IPS DF 4.7 (cell line): Measurements from ENCODE around the gene BCL11B.

ENCODE experiments used
- DNase-seq: peaks from one replicate; pipeline ENCODE4 v3.0.0-alpha.2; 2013; ENCODE audit warnings: low spot score; ENCODE audit errors: extremely low read depth

The BCL11B gene

DNA sequence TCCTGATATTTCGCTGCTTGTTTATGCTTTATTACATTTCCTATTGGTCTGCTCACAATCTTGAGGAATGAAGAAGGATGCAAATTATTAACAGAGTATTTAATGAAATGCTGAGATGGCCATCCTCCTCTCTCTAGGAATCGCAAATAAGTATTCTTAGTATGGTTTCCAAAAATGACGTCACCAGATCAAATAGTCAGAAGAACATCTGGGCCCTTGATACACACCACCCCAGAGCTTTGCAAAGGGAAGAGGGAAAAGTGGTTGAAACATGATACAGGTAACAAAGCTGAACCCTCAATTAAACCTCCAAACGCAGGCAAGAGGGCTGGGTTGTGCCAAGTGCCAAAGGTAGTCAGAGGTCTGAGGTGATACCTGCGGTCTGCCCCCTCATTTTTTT lies 107.3 kb downstream of the BCL11B start:
- no peak for DNase-seq

DNA sequence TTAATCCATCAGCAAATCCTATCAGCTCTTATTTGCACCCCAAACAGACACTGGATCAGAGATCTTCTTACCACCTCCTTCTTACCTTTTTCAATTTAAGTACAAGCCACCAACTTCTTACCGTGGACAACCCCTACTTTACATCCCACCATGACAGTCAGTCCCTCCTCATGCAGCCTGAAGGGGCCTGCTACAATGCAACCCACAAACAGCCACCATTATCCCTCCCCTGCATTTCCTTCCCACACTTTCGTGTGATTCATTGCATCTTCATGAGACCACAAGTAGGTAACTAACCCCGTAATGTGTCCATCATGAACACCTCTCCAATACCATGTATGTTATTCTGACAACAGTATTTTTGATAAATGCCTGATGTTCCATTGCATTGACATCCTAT lies 108.6 kb downstream of the BCL11B start:
- DNase-seq, result no peak

DNA sequence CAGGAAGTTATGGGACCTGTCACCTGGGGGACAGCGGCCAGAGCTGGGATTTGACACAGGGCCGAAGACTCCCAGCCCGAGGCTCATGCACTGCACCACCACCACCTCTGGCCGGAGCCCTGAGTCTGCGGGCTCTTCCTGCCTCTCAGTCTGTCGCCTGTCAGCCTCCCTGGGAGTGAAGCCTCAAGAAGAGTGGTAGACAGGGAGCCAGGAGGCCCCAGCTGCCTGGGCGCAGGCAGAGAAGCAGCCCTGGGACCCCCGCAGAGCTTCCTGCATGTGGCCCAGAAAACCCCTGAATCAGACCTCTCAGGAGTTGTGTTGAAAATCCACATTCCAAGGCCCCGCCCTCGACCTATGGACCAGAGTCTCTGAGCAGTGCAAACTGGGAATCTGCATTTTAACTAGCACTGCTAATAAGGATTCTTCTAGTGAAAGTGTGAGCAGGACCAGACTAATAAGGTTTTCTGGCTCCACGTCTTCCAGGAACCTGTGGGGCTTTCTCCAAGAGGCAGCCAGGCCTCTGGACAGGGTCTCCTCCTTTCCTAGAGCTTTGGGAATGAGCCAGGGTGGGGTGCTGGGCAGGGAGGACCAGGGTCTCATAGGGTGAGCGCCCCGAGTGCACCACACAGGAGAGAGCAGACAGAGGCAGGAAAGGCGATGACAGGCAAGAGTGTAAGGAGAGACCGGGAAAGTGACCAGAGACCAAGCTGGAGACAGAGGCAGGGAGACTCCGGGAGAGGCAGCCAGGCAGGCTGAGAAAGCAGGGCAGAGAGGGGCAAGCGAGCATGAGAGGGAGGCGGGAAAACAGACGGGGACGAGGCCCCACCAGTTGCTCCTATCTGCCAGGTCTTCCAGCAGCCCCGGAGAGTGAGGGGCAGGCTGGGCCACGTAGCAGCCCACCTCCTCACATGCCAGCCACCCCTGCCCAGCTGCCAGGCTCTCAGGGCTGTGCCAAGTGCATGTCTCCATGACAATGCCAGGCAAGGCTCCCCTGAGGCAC lies 112.4 kb downstream of the BCL11B start:
- DNase-seq, result no peak

DNA sequence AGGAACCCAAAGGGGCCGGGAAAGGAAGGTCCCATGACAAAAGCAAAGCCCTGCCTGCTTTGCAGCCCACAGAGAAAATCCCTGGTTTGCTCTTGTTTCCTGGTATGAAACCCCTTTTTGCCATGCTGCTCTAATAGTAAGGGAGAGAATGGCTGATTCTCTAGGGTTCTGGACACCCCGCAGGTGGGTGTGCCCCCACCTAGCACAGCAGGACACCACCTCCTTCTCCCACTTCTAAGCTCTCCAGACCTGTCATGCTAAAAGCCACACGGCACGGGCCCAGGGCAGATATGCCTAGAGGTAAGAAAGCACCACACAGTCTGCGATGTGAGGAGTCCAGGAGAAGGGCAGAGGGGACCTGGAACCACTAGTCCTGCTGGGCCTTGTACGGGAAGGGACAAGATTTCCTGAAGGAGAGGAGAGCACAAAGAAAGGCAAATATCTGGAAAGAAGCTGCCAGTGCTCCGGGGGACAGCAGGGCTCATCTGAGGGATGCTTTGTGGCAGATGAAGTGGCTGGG lies 113.3 kb downstream of the BCL11B start:
- no peak for DNase-seq

DNA sequence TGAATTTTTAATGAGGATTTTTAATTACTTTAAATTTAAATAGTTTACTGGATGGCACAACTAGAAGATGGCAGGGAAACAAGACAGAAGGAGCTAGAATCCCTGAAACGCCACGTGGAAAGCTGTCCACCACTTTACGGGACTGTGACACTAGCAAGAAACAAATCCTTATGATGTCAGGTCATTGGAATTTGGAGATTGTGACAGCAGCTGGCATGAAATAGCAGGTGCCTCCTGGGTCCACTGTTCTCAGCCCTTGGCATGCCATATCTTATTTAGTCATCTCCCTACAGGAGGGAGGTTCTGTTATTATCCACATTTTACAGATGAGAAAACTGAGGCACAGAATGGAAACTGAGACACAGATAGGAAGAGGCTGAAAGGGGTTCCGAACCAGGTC lies 113.8 kb downstream of the BCL11B start:
- no peak for DNase-seq

DNA sequence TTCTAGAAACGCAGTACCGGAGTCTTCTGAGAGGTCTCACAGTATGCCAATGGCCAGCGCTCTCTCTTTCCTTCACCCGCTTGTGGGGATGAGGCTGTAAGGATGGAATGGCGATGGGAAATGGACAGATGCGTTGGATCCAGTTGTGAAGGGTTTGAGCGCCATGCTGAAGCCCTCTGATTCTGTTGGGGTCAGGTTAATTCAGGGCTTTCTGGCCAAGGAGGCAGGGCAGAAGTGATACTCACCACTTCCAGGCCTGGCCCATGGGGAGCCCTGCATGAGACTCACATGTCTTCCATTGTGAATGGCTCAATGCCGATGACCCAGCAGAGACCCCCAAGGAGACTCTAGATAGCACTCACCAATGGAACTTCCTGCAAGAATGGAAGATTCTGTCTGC lies 114.3 kb downstream of the BCL11B start:
- no peak for DNase-seq

DNA sequence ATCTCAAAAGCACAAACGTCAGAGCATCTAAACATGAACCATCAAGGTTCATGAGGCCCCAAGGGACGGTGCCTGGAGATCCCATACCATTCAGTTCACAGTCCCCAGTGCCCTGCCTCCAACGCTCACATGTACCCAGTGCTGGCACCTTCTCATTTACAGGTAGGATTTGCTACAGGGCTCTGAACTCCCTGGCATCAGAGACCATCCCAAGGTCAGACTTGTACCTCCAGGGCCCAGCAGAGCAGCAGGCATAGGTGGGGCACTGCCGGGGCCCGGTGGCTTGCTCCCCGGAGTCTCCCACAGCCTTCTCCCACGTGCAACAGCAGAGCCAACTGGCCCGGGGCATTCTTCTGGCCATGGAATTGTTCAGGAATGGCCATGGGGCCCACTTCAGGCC lies 114.8 kb downstream of the BCL11B start:
- no peak for DNase-seq

DNA sequence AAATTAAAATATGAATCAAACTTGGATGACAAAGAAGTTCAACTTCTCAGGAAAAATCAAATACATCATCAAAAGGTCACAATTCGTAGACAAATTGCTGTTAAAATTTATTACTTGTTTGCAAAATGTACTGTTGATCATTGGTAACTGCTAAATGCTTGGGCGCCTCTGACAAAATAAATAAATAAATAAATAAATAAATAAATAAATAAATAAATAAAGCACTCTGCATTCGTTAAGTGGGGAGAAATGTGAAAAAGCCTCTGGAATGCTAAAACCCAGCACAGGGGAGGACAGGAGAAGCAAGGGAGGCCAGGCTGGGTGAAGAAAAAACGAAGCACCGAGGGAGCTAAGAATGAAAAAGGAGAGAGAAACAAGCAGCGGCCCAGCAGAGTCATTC lies 115.2 kb downstream of the BCL11B start:
- DNase-seq, result no peak

DNA sequence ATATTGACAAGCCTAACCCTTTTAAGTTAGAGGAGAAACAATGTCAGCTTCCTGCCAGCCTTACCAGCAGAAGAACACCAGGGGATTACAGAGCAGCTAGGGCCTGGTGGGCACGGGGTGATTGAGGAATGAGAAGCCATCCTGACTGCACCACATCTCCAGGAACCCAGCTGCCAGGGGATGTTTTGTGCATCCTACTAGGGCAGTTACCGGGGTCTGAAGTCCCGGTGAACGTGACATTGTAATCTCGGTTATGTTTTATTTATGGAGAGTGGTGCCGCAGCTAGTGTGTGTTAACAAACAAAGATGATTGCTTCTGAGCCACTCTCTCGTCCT lies 115.9 kb downstream of the BCL11B start:
- no peak for DNase-seq

DNA sequence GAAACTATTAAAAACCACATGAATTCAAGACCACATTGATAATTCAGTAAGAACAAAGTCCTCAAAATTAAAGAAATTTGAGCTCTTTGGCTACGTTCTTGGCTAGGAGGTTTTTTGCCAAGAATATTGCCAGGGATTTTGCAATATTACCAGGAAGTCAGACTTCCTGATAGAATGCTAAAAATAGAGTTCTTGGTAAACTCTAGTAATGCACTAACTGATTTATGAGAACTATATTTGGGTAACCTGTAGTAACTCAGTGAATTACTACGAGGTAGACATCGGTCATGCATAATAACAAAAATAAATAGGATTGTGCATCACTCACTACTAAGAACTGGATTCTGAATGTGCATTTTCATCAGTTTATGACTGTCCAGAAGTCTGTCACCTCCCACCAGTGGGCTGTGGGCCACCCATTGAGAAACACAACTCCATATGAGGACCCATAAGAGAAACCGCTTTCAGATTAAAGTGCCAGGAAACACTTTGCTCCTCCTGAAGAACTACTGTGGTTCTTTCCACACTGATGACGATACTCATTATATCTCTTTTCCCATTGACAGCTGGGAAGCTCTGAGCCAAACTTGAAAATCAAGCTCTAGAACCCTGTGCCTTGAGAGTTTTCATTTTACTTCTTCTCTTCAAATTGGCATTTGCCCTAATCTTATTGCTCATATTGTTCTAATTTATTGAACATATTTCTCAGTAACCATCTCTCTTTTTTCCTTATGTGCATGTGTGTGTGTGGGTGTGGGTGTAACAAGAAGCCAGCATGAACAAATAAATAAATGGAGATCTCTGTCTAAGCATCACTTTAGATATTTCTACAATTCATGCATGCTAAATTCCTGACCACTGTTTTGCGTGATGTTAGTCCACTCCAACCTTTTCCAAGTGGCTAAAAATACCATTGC lies 116.6 kb downstream of the BCL11B start:
- DNase-seq, result no peak

DNA sequence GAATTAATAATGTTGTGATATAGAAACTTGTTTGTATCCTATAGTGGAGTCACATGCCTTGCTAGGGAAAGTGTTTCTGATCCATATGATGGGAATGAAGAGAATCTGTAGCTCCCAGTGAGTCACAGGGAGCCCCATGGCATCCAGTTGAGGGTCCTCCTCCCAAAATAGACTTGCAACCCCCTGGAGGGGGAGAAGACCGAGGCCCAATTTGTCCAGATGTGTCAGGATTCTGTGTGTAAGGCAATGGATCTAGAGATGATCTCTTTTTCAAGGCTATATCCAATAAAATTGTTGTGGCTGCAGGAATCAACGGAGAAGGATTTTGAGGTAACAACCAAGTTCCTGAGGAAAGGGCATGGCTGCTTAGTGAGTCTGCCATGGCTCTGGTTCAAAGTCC lies 121.8 kb downstream of the BCL11B start:
- no peak for DNase-seq

DNA sequence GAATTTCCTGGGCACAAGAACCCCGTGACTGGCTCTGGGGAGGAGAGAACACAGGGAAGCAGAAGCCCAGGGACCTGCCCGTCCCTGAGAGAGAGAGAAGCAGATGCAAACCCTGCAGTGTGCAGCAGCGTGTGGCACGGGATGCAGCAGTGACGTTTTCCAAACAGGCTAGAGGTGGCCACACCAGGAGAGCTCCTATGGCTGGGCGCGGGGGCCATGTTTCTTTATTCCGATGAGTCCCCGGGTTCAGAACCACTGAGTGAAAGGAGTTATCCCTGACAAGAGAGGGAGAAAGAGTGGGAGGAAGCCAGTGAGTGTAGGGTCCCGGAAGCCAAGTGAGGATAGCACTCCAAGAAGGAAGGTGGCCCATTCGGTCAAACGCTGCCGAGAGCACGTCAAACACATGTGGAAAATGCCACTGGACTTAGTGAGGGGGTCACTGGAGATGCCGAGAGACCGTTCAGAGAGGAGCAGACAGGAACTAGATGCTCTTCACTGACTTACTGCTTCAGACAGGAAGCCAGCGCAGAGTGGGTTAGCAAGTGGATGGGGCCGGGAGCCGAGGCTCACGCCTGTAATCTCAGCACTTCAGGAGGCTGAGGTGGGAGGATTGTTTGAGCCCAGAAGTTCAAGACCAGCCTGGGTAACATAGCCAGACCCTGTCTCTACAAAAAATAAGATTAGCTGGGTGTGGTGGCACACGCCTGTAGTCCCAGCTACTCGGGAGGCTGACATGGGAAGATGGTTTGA lies 123.0 kb downstream of the BCL11B start:
- DNase-seq, result no peak

DNA sequence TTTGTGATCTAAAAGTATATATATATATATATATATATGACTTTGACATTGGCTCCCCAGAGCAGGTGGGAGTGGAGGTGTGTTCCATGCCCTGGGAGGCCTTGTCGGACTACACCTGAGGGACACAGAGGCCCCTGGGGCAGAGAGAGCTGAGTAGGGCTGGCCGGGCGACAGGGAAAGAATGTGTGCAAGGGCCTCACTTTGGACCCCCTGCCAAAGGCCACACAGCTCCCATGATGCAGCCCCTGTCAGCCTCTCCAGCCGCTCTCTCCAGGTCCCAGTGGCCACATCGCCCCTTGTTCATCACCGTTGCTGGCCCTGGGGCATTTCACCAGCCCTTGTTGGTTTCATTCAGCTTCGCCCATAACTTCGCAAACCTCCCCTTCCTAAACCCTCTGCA lies 123.9 kb downstream of the BCL11B start:
- DNase-seq, result no peak

DNA sequence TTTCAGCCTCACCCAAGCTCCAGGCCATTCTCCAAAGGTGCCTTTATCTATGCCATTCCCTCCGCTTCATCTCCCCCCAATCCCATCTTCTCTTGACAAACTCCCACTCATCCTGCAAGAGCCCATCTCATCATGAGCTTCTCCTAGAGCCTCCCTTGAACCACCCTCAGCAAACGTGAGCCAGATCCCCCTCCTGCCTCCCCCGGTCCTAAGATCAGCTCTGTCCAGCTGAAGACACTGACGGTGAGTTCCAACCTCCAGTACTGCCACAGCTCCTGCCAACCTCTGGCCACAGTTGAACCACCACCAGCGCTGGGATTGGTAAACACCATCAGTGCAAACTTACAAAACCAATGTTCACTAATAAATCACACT lies 124.6 kb downstream of the BCL11B start:
- no peak for DNase-seq

DNA sequence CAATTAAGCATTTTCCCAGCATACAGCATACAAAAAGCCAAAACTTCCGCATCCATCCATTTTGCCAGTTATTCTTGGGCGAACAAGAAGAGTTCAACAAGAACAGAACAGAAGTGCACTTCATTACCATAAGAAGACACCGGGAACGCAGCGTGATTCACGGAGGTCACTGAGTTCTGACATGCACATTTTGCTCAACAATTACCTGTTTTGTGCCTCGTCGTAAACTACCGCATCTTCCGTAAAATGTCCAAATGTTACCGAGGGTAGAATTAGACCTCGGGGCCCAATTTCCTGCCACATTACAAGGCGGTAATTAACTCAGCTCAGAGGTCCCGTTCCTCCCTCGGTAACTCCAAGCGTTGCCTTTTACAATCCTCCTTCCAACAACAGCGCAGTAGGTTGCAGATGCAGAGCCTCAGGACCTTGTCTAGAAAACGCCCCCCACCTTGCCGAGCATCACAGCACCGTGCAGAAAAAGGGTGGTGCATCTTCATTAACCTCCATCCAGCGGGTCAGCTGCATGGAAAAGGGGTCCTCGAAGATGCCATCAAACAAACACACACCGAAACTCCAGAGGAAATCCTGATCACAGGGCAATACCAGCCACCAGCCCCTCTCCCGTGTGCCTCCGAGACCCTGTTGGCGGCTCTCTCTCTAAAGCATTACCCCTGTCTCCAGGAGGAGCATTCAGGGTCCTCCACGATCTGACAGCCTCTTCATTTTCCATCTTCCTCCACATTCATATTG lies 125.2 kb downstream of the BCL11B start:
- DNase-seq, result no peak

DNA sequence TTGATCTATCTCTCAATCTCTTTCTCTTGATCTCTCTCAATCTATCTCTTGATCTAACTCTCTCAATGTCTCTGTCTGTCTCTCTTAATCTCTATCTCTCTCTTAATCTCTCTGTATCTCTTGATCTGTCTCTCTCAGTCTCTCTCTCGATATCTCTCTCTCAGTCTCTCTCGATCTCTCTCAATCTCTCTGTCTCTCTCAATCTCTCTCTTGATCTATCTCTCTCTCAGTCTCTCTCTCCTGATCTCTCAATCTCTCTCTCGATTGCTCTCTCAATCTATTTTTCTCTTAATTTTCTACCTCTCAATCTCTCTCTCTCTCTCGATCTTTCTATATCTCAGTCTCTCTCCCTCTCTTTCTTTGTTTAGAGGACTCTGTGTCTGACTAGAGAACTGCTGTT lies 126.7 kb downstream of the BCL11B start:
- DNase-seq, result no peak

DNA sequence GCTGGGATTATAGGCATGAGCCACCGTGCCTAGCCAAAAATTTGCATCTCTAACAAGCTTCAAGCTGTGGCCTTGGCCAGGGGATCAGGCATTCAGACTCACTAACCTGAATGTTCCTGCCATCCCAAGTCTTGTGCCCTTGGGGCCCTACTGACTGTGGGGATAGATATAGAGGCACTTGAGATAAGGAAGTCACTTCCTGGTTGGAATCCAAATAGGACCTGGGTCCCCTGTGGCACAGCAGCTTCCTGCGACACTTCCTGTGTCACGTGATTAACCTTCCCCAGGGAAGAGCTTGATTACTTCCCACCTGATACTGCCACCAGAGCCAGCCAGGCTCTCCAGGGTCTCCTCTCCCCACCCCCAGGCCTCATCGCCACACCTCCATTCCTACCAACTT lies 128.2 kb downstream of the BCL11B start:
- DNase-seq, result no peak

DNA sequence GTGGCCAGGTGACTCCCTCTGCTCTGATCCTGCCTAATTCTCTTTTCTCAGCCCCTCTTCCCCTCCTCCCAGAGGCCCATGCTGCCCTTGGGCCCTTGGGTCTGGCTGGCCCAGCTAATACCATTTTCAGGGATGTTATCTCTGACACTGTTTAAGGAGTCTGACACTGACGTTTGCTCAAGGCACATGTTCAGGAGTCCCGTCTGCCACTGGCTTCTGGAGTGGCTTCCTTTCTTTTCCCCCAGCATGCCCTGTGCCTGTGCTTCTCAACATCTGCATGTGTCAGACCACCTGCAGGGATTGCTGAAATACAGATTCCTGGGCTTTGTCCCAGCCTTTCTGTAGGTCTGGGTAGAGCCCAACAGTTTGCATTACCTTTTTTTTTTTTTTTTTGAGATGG lies 128.9 kb downstream of the BCL11B start:
- no peak for DNase-seq

DNA sequence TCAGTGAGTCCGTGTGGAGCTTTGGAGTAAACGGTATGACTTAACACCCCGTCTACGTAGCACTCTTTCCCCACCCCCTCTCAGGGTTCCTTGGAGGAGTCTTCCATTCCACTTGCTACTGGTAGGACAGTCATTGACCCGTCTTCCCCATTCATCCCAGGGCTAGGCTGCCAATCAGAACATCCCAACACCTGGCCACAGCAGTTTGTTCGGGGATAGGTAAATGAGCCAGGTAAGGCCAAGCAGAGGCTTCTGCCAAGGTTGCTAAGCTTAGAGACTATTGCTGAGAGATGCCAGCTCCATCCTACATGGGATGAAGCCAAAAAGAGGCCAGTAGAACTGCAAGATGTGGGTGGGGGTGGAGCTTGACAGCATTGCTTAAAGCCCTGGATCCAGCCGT lies 130.8 kb downstream of the BCL11B start:
- DNase-seq, result no peak

DNA sequence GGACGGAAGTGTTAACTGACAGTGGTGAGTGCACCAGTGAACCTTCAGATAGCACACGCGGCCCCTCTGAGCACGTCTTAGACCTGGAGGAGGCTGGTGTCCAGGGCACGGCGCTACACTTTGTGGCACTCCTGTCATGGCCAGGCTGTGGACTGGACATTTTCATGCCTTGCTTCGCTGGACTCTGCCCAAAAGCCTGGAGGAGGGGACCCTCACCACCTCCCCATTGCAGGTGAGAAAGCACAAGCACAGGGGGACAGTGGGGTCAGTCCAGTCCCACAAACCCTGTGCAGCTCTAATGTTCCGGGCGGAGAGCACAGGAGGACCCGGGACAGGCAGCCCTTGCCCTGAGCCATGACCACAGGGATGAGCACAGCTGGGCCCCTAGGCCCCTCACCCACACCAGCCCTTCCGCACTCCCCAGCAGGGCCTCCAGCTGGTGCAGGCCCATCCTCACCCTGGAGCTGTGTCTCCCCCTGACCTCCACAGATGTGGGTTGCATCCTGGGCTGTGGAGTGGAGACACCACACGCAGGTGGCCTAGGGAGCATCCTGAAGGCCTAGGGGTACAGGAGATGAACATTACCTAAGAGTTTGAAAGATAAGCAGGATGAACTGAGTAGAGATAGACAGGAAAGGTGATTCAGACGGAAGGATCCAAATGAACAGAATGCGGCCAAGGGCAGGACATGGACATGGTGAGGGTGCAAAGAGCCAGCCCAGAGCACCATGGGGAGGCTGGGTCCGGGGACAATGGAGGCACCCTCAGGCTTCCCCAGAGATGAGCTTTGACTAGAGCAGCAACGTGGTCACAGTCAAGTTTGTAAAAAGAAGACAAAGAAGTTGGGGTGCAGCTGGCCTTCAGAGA lies 132.8 kb downstream of the BCL11B start:
- DNase-seq, result no peak
